ENCODE data around the gene GBX1.

GBX1 gene

GRCh38 chr7:151167197-151167961 lies at the start of gene GBX1:
Gene GBX1, minus strand, starts transcription at chr7:151167694. Its CDS starts 146 bp downstream, at chr7:151167548.
- no peak for FAIRE-seq

- FAIRE-seq = no peak
Observed at GRCh38 chr7:151215396-151215795, 47.9 kb upstream of the GBX1 start.

GRCh38 chr7:151213826-151214225 lies 46.3 kb upstream of the GBX1 start:
- FAIRE-seq = no peak

GRCh38 chr7:151212626-151213025 lies 45.1 kb upstream of the GBX1 start:
- FAIRE-seq = no peak

GRCh38 chr7:151211155-151211772 lies 43.8 kb upstream of the GBX1 start:
- FAIRE-seq = no peak

GRCh38 chr7:151210087-151210854 lies 42.8 kb upstream of the GBX1 start, which contains the start of gene H2BK1:
Gene H2BK1, minus strand, starts transcription at chr7:151210488. Its CDS starts 170 bp downstream, at chr7:151210318.
- FAIRE-seq = no peak

- FAIRE-seq = no peak
Observed at GRCh38 chr7:151209588-151209987, 42.1 kb upstream of the GBX1 start.

GRCh38 chr7:151208253-151208862 lies 40.9 kb upstream of the GBX1 start:
- no peak for FAIRE-seq

GRCh38 chr7:151207804-151208203 lies 40.3 kb upstream of the GBX1 start:
- FAIRE-seq = no peak

GRCh38 chr7:151207315-151207714 lies 39.8 kb upstream of the GBX1 start:
- FAIRE-seq = no peak

- no peak for FAIRE-seq
Observed at GRCh38 chr7:151206914-151207313, 39.4 kb upstream of the GBX1 start.

GRCh38 chr7:151205730-151206129 lies 38.2 kb upstream of the GBX1 start:
- FAIRE-seq = no peak

GRCh38 chr7:151204383-151205032 lies 37.0 kb upstream of the GBX1 start:
- no peak for FAIRE-seq

- no peak for FAIRE-seq
Observed at GRCh38 chr7:151202836-151203235, 35.3 kb upstream of the GBX1 start.

GRCh38 chr7:151201751-151202150 lies 34.3 kb upstream of the GBX1 start:
- FAIRE-seq = no peak

GRCh38 chr7:151201344-151201743 lies 33.9 kb upstream of the GBX1 start:
- no peak for FAIRE-seq

- no peak for FAIRE-seq
Observed at GRCh38 chr7:151198945-151199848, 31.7 kb upstream of the GBX1 start.

GRCh38 chr7:151197932-151198331 lies 30.4 kb upstream of the GBX1 start:
- no peak for FAIRE-seq

GRCh38 chr7:151195616-151196450 lies 28.3 kb upstream of the GBX1 start:
- FAIRE-seq = no peak

GRCh38 chr7:151194188-151194587 lies 26.7 kb upstream of the GBX1 start:
- no peak for FAIRE-seq

All from TTC549 (cell line).